ENCODE results near the gene MARCKS.

The MARCKS gene

GRCh38 chr6:113856625-113857555 is at the start of gene MARCKS:
TSS of gene MARCKS (plus strand) at chr6:113857345. CDS start at chr6:113857746, 401 bp downstream.
- DNase-seq = no peak

DNA sequence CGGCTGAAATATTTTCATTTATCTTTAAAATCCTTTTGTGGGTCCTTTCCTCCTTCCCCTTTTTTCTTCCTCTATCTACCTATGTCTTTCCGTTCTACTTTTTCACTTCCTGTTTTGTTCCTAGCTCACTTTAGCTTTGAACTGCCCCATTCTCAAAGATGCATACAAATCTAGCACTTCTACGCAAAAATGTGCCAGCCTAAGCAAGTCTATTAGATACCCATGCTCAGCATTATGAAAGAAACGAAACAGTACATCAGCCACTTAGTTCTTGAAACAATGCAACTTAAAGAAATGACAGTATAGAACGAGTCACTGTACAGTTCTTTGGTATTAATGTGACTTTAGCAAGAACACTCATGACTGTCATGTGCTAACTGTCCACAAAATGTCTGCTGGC is 47.3 kb upstream of the MARCKS start:
- DNase-seq = no peak

- no peak for DNase-seq
These were observed 44.0 kb upstream of the MARCKS start for GRCh38 chr6:113813142-113813541.

DNA sequence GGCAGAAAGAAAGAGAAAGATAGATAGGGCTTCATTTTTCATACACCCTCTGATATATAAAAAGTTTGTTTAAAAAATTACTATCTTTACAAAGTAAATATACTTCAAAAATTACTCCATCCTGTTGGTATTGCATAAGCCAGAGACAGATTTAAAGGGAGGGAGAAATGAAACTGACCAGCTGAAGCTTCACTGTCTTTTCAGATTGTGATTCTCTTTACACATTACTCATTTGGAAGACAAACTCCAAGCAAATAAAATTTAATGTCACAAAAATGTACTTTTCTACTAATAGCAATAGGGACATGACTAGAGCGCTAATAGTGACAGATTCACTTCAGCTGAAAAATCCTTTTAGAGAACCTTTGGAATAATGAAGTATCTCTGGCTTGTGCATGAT is 38.6 kb upstream of the MARCKS start:
- DNase-seq = no peak

DNA sequence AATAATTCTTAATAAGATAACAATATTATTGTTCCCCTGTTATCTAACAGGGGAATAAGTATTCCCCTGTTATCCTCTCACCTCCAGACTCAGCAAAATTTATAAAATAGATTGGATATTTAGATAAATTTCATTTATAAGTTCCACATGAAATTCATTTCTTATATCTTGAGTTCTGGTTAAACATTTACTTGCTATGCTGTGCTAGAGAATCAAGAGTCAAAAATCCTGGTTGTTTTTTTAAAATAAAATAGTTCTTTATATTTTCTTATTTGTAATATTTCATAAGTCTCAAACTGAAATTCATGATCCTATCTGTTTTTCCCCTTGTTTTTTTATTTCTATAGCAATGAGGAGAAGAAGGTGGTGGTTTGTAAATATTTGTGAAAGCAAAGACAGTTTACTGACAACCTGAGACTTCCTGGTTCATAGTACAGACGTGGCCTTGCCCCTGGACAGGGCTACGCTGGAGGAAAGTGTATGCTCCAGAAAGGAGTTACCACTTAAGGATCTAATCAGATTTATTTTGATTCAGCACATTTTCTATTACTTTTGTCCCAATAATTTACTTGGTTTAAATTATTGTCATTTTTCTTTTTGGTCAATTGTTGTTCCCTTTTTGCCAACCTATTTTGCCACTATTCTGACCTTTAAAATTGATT is 37.8 kb upstream of the MARCKS start:
- DNase-seq = no peak

GRCh38 chr6:113820761-113821160 is 36.4 kb upstream of the MARCKS start:
- DNase-seq = no peak

- DNase-seq = no peak
These were observed 35.7 kb upstream of the MARCKS start for GRCh38 chr6:113821445-113821844.

GRCh38 chr6:113823916-113824315 is 33.2 kb upstream of the MARCKS start:
- no peak for DNase-seq

GRCh38 chr6:113824411-113824810 is 32.7 kb upstream of the MARCKS start:
- no peak for DNase-seq

DNA sequence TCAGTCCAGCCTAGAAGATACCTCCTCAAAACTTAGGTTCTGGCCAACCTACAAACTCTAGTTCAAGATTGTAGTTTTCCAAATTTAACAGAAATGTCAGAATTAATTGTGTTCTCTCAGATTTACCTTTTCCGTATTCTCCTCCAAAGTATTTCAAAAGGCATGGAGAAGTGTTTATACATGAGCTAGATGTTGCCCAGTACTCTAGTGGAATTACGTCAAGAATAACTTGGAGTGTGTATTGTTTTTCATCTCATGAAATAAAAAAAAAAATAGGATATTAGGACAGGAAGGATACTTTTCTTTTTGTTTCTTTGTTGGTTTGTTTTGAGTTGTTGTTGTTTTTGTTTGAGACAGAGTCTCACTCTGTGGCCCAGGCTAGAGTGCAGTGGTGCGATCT is 32.3 kb upstream of the MARCKS start:
- DNase-seq = no peak

- no peak for DNase-seq
These were observed 31.4 kb upstream of the MARCKS start for GRCh38 chr6:113825781-113826180.

- no peak for DNase-seq
These were observed 28.0 kb upstream of the MARCKS start for GRCh38 chr6:113828984-113829695.

DNA sequence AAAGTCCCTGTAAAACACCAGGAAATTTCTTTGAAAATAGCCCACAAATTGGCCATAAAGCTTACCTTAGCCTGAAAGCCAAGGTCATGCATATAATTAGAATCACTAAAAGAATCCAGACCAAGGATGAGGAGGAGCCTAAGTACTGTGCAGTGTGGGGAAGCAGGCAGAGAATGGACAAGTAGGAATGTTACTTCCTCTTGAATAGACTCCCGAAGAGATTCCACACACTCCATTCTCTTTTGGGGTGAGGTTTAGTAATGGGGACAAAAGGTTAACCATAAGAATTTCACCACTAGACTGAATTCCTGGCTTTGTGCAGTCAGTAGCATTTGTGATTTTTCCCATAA is 27.5 kb upstream of the MARCKS start:
- DNase-seq = no peak

DNA sequence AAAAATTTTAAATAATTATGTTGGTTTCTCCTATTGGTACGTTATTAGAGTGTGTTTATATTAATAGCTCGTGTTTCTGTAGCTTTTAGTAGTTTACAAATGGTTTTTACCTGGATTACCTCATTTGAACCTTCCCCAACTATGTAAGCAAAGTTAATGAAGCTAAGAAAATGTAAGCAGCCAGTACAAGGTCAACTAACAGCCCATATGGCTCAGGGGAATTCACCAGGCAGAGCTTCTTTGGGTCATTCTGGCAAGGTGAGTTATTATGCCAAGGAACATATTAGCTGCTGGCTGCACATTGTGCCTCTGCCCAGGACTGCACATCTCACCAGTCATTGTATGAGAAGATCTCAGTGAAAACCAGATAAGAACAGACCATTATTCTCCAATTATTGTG is 27.0 kb upstream of the MARCKS start:
- DNase-seq = no peak

DNA sequence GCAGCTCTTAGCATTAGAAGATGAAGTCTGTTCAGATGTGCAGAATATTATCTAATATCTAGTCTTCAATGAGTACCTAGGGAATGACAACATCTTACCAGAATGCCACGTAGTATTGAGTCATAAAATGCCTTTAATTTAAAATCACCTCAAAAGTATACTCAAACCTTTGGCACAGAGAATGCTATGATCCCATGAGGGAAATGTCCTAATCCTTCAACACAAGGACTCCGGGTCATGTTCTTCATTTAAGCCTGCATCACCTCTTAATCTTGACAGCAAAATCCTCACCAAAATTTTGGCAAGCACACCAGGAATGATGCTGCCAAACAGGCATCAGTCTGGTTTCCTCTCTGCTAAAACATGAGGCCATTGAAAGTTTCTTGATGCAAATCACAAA is 23.6 kb upstream of the MARCKS start:
- DNase-seq = no peak

DNA sequence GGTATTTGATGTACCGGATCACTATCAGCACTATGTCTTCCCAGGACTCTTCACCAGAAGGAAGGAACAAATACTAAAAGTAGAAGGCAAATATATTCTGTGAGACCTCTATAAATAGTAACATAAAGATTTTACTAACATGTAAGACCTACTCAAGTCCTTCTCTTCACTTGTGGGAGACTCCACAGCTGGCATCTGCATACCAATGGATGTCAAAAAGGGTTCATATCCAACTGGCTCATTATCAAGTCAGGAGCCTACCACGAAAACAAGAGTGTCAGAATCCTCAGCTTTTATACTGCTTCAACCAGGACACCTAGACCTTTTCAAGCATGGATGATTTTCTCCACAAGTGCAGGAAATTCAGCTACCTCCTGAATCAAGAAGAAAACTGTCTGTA is 20.0 kb upstream of the MARCKS start:
- DNase-seq = no peak

DNA sequence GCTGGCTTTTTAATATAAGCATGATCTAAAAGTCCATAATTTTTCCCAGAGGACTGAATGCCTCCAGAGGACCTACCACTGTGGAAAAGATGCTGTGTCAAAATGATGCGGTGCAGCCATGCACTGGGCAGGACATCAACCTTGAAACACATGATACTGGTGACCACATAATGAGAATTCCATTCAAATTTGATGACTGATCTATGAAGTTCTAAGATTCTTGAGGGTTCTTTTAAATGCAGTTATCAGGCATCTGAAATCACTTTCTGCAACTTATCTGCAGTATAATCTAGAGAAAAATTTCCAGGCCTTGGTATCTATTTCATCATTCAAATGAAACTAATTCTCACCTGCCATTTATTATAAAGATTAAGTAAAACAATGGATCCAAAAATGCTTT is 15.0 kb upstream of the MARCKS start:
- DNase-seq = no peak

DNA sequence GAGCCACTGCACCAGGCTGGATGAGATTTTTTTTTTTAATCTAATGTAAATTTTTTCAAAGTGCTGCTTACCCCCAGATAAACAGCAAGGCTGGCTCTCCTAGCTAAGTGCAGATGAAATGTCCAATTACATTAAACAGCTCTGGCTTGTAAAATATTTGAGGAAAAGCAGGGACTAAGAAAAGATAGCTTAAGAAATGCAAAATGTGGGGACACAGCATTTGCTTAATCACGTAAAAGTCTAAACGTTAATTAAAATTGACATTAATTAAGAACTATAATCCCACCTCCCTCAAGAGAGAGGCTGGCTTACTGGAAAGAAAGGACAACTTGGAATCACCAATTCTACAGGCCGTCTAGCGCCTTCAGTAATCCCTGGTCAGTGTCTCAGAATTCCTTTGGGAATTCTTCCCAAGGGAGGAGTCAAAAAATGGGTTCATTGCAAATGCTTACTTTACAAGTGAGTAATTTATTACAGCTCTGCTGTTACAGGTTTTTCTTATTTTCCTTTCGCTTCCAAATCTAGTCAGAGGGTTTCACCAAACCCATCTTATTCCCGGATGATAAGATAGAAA is 13.6 kb upstream of the MARCKS start:
- DNase-seq = no peak

DNA sequence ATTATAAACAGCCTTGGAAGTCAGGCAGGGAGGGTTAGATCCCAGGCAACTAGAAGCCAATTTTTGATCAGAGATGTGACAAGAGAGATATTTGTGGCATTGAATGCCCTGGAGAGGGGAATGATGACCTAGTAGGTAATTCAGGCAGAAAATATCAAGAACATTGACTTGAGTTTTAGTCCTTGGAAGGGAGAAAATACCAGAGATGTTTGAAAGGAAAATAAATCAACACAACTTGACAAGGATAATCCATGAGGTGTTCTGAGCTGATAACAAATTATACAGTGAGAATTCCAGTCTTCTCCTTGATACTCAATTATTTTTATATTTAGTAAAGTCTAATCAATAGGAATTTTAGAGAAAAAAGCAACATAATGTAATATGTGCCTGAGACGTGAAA is 10.6 kb upstream of the MARCKS start:
- DNase-seq = no peak

DNA sequence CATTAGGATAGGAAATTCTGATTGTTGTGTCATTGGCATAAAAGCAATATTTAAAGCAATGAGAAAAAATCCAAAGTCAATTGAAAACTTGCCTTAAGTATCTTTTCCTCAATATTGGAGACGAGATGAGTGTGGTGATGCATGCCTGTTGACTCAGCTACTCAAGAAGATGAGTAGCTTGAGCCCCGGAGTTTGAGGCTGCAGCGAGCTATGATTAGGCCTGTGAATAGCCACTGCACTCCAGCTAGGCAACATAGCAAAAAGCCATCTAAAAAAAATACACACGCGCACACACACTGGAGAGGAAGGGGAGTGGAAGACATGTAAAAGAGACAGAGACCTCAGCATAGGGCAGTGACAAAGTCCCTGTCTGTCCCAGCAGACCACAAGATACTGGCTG is 9.7 kb upstream of the MARCKS start:
- DNase-seq = no peak

- no peak for DNase-seq
These were observed 8.9 kb upstream of the MARCKS start for GRCh38 chr6:113848280-113848679.

DNA sequence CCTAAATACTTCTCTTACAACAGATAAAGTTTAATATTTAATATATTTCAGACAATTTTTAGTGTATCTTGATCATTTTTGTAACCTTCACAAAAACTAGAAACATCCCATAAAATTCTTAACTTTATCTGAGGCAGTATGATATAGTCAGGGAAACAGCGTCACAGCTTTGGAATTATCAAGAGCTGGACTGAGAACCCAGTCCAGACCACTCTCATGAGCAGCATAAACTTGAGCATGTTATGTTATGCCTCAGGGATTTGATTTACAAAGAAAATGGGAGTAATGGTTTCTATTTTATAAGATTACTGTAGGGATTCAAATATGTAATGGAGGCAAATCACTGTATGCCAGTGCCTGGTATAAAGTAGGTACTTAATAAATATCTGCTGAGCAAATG is 8.3 kb upstream of the MARCKS start:
- no peak for DNase-seq

DNA sequence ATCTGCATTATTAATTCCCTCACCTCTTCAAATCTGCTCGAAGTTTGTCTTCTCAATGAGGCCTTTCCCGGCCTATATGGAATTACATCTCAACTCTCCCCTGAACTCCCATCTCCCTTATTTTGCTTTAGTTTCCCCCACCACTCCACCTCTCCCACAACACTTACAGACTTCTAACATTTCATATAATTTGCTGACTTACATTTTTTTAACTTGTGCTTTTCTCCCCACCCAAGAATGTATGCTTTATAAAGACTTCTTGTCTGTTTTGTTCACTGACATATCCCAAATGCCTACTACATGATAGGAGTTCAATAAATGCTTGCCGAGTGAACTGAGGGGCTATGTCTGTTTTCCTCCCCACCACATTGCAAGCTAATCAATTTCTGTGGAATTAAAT is 3.9 kb upstream of the MARCKS start:
- DNase-seq = no peak

Measured in stimulated activated CD4-positive, alpha-beta T cell treated with anti-CD3 and anti-CD28 coated beads, Interleukin-1b, Interleukin-23, amount 100 ng/mL, for 48 hours (primary cell).